ENCODE measurements around the gene ASPSCR1. TPM values are rescaled to one million over a fixed set of nuclear protein-coding genes. Genes with fewer than 3 reads are reported as not detected.
A peak's percentile ranks its signal among the peaks of the same experiment; 100 is the strongest.

ASPSCR1 gene
- total and polyA plus RNA-seq, 9 of the 15 experiments (the other 6 are each of a cell fraction or from before 2014, with no cell fraction given): 0.90 to 36.9 (median 11.6) TPM

GRCh38 chr17:81927653-81928543 is 49.5 kb upstream of the ASPSCR1 start, which contains the start of gene MAFG (continued):
- TF ChIP-seq USF2 (CRISPR knock-in tag; IDR thresholded peaks at IDR 0.05): peak; percentile 98
- TF ChIP-seq ZNF175 (CRISPR knock-in tag; IDR thresholded peaks at IDR 0.05; ENCODE audit: low read depth): no peak
- peak; percentile 13 to 73 for TF ChIP-seq E2F6 (IDR thresholded peaks at IDR 0.05; ENCODE audit: borderline replicate concordance in 1 of 2, extremely low read depth in 1 of 2, insufficient read depth in 1 of 2, insufficient read length in 1 of 2, low read depth in 1 of 2, low read length in 1 of 2, poor library complexity in 1 of 2, severe bottlenecking in 1 of 2)
- TF ChIP-seq KLF1 (tag; IDR thresholded peaks at IDR 0.05): peak; percentile 62; the same call in 1 of the 2 replicates
- TF ChIP-seq ZNF445 (CRISPR knock-in tag; IDR thresholded peaks at IDR 0.05; ENCODE audit: low read depth): no peak
- 0 out of 2 replicates have a peak, but pooled peaks have one; percentile 35 for TF ChIP-seq ZC3H4 (CRISPR knock-in tag; IDR thresholded peaks at IDR 0.05; ENCODE audit: borderline replicate concordance)
- TF ChIP-seq E2F5 (CRISPR knock-in tag; IDR thresholded peaks at IDR 0.05): no peak
- TF ChIP-seq E2F1 (CRISPR knock-in tag; IDR thresholded peaks at IDR 0.05): no peak
- TF ChIP-seq POLR2H (tag; IDR thresholded peaks at IDR 0.05; ENCODE audit: low read depth): no peak
- no peak for TF ChIP-seq MEF2D (tag; conservative IDR thresholded peaks at IDR 0.05; ENCODE audit: low read depth)
- no peak for TF ChIP-seq ZNF140 (CRISPR knock-in tag; IDR thresholded peaks at IDR 0.05)
- no peak for TF ChIP-seq ZNF263 (CRISPR knock-in tag; IDR thresholded peaks at IDR 0.05; ENCODE audit: borderline replicate concordance)
- peak; percentile 55; the same call in 1 of the 2 replicates for TF ChIP-seq ZNF592 (IDR thresholded peaks at IDR 0.05)
- TF ChIP-seq TOE1 (IDR thresholded peaks at IDR 0.05; ENCODE audit: borderline replicate concordance): peak; percentile 96
- TF ChIP-seq TOE1 (CRISPR knock-in tag; IDR thresholded peaks at IDR 0.05; ENCODE audit: borderline replicate concordance, low read depth): no peak
- TF ChIP-seq ETV5 (CRISPR knock-in tag; IDR thresholded peaks at IDR 0.05; ENCODE audit: low read depth): no peak

Measured in K562 (cell line).